Right cardiac atrium (tissue), 5 donors: ENCODE data around the gene ACSS1. TPM values are rescaled to one million over a fixed set of nuclear protein-coding genes. Genes with fewer than 3 reads are reported as not detected.
A peak's percentile ranks its signal among the peaks of the same experiment; 100 is the strongest.

Experiments
- ATAC-seq, 2 donors: fragments of 200-7000 bp; cut with Tn5 transposase; one replicate each; pipeline versions ENCODE4 v1.8.0 to v1.9.1; 2020; ENCODE audit warnings: moderate library complexity in 2 of 2, mild to moderate bottlenecking in 1 of 2
- DNase-seq, 3 donors: peaks; one replicate each; pipeline ENCODE4 v3.0.0-alpha.2; 2020
- H3K27ac ChIP-seq: one replicate; pipeline ENCODE4 v1.5.1; 2013; ENCODE audit warnings: mild to moderate bottlenecking, low read length, control low read depth, moderate library complexity
- H3K27me3 ChIP-seq: one replicate; pipeline ENCODE4 v1.6.1; 2013; ENCODE audit not compliant: control insufficient read depth, insufficient read depth
- H3K4me1 ChIP-seq: one replicate; pipeline ENCODE4 v1.6.1; 2013; ENCODE audit warnings: low read length; ENCODE audit not compliant: control insufficient read depth, insufficient read depth
- H3K4me3 ChIP-seq: one replicate; pipeline ENCODE4 v1.5.1; 2013; ENCODE audit warnings: low read length, control low read depth
- H3K9me3 ChIP-seq: one replicate; pipeline ENCODE4 v1.6.1; 2013; ENCODE audit warnings: low read length; ENCODE audit not compliant: control insufficient read depth
- WGBS: extraction: QIAGEN DNeasy Blood & Tissue Kit; methylation state at CpG from one replicate; pipeline ENCODE4 v1.1.7; 2013; 5-methylcytosine and 5-hydroxymethylcytosine counted together
- intact Hi-C, 4 donors: fragments of 100-400 bp; cut with DNase I; formaldehyde crosslinking; loops; one replicate each; pipeline versions ENCODE4 v1.11.0 to v1.14.0; 2022 to 2023
- polyA plus RNA-seq: library from polyadenylated mRNA; stranded (reverse); fragments of 200-250 nt; gene quantifications from one replicate; pipeline ENCODE4 v1.2.3, GENCODE V29; 2013
- total RNA-seq, 4 donors: library from RNA; stranded (reverse); fragmentation: NEBNext Ultra II Directional; extraction: Animal tissue kit (Norgen Biotek cat#: 25700); gene quantifications; one replicate each; pipeline ENCODE4 v1.2.1, GENCODE V29; 2021
- donor health status: healthy with polysubstance abuse.
- donor health status: DM: no; HTN: yes; CAD: no.
- donor health status: DM: no; HTN: no; CAD: no.
- donor health status: DM: no; HTN: yes; CAD: no; lungs with severe emphysema.
- donor health status: DM: yes; HTN: yes; CAD: no.

The ACSS1 gene
- total and polyA plus RNA-seq, 5 donors: 14.8 to 61.8 (median 32.5) TPM

DNA sequence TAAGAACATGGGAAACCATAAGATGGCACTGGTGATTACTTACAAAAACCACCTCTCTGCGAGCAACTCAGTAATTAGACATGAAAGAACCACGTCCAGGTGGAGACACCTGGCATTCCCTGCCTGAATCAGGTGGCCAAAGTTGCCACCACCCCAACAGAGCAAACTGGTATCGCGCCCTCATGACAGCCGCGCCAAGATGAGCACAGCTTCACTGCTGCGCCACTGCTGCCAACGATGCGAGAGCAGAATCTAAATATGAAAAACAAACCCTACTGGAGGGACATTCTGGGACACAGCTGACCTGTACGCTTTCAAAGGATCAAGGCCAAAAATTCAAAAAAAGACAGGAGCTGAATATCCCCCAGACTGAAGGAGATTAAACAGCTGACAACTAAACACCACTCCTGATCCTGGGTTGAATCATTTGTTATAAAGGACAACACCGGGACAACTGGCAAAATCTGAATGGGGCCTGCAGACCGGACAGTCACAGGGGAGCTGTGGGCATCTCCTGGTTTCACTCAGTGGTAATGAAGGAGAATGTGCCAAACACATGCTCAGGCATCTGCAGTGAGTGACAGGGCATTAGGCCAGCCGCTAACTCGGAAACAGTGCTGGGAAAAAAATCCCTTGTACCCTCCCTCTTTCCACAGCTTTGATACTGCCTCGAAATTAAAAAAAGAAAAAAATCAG lies 91.5 kb downstream of the ACSS1 start:
- Histone ChIP-seq H3K27me3 (no peaks in the 10 kb centered on the region), H3K27ac (no peak overlapping the region), H3K4me1 (no peaks in the 10 kb centered on the region), H3K9me3 (no peaks in the 10 kb centered on the region), H3K4me3 (no peak overlapping the region)
- WGBS: 93% methylated on average over 15 of the region's 15 CpGs
- intact Hi-C loops: no loop called here
- DNase-seq (peak in 1 of 3 donors; percentile 15), ATAC-seq (no peak)

GRCh38 chr20:24965065-24965919 lies 92.6 kb downstream of the ACSS1 start:
- intact Hi-C loops: no loop called here
- ATAC-seq: no peak
- Histone ChIP-seq H3K27me3 (no peaks in the 10 kb centered on the region), H3K27ac (no peak overlapping the region), H3K4me1 (no peaks in the 10 kb centered on the region), H3K9me3 (no peaks in the 10 kb centered on the region), H3K4me3 (no peak overlapping the region)
- peak in 1 of 3 donors; percentile 23 for DNase-seq
- 92% methylated on average over 7 of the region's 7 CpGs for WGBS

DNA sequence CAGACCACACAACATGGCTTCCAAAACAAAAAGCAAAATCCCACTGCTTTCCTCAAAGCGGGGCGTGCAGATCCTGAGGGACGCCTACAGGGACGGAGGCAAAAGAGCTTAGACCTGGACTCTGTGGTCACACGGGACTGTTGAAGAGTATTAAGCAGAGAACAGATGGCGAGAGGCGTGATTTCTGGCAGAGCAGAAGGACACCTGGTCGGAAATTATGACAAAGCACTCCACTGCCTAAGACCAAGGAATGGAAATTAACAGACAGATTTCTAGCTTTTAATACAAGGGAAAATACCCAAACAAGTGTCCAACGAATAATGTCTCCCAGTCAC lies 93.5 kb downstream of the ACSS1 start:
- H3K9me3 ChIP-seq: no peaks in the 10 kb centered on the region
- intact Hi-C loops: no loop called here
- WGBS: 87% methylated on average over 9 of the region's 9 CpGs
- no peak for ATAC-seq
- no peak overlapping the region for H3K27ac ChIP-seq
- H3K4me3 ChIP-seq: no peak overlapping the region
- no peaks in the 10 kb centered on the region for H3K4me1 ChIP-seq
- no peaks in the 10 kb centered on the region for H3K27me3 ChIP-seq
- DNase-seq: no peak

- ATAC-seq (no peak), DNase-seq (peak in 1 of 3 donors; percentile 18)
- no peak overlapping the region for H3K4me3 ChIP-seq
- 96% methylated on average over 21 of the region's 21 CpGs for WGBS
- intact Hi-C loops: no loop called here
- H3K27me3 ChIP-seq: no peaks in the 10 kb centered on the region
- H3K9me3 ChIP-seq: no peaks in the 10 kb centered on the region
- no peaks in the 10 kb centered on the region for H3K4me1 ChIP-seq
- H3K27ac ChIP-seq: no peak overlapping the region
Observed at GRCh38 chr20:24963672-24964505, 94.0 kb downstream of the ACSS1 start.

DNA sequence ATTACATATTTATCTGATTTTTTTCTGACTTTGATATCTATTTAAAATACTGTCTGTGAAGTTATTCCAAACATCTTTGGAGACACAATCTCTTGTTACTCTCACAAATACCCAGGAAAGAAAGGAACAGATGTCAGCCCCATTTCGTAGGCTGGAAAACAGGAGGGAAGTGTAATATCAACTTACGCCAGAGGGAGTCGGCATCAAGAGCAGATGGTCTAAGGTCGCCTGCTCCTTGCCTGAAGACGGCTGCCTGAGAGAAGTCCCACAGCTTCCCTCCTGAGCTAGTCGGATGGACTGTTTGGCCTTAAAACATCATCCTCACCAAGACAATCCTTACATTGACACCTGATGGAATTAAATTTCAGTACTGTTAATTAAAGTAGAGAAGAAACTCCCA lies 95.4 kb downstream of the ACSS1 start:
- intact Hi-C loops: no loop called here
- Histone ChIP-seq H3K27me3 (no peaks in the 10 kb centered on the region), H3K4me1 (no peaks in the 10 kb centered on the region), H3K4me3 (no peak overlapping the region), H3K27ac (no peak overlapping the region), H3K9me3 (no peaks in the 10 kb centered on the region)
- ATAC-seq (no peak), DNase-seq (no peak)
- WGBS: 87% methylated on average over 6 of the region's 6 CpGs

DNA sequence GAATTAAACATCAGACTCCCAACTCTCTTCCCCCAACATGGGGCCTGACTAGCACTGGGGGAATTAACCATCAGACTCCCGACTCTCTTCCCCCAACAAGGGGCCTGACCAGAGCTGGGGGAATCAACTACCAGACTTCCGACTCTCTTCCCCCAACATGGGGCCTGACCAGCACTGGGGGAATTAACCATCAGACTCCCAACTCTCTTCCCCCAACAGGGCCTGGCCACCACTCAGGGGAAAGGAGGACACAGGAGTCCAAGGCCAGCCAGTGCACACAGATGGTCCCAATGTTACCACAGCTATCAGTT lies 95.8 kb downstream of the ACSS1 start:
- intact Hi-C loops: no loop called here
- H3K27ac ChIP-seq: no peak overlapping the region
- ATAC-seq: no peak
- no peak for DNase-seq
- WGBS: 96% methylated on average over 2 of the region's 2 CpGs
- H3K27me3 ChIP-seq: no peaks in the 10 kb centered on the region
- no peak overlapping the region for H3K4me3 ChIP-seq
- H3K9me3 ChIP-seq: no peaks in the 10 kb centered on the region
- H3K4me1 ChIP-seq: no peaks in the 10 kb centered on the region

- intact Hi-C loops: no loop called here
- DNase-seq: no peak
- WGBS: 90% methylated on average over 20 of the region's 20 CpGs
- Histone ChIP-seq H3K4me1 (no peaks in the 10 kb centered on the region), H3K9me3 (no peaks in the 10 kb centered on the region), H3K27me3 (no peaks in the 10 kb centered on the region), H3K4me3 (no peak overlapping the region), H3K27ac (no peak overlapping the region)
- no peak for ATAC-seq
Observed at GRCh38 chr20:24961384-24962181, 96.4 kb downstream of the ACSS1 start.

DNA sequence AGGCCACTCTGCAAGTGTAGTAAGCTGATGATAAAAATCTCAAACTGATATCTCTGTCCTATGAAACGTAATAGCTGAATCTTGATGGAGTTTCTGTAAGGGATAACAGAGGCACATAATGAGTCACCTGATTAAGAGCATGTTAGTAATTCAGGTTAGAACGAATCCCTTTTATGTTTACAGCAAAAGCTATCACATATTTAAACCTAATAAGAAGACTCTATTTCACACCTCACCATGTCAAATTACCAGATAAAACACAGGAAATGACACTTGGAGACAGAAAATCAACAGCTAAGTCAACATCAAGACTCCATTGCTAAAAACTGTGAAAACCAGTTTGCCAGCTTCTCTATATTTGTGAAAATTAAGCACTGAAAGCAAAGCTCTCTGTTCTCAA lies 97.1 kb downstream of the ACSS1 start:
- Histone ChIP-seq H3K4me3 (no peak overlapping the region), H3K27ac (no peak overlapping the region), H3K9me3 (no peaks in the 10 kb centered on the region), H3K4me1 (no peaks in the 10 kb centered on the region), H3K27me3 (no peaks in the 10 kb centered on the region)
- intact Hi-C loops: no loop called here
- no peak for ATAC-seq
- DNase-seq: no peak
- 68% methylated on average over 2 of the region's 2 CpGs for WGBS

DNA sequence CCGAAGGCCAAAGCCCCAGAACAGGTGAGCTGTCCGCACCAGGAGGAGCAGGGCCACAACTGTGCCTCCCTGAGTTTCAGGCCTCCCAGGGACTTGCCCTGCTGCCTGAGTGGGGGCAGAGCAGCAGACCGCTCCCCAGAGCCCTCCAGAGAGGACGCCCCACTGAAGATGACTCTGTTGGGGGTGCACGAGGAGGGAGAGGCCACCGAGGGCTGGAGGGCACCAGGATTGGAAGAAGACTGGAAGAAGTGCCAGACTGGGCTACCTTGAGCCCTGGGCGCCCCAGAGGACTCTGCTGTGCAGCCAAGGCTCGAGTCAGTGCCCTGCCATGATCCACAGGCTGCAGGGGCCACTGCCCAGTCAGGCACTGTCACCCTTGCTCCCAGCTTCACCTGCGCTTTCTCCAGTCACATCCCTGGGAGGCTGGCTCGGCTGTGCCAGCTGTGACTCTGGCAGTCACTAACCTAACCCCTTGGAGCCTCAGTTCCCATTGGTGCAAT lies 97.6 kb downstream of the ACSS1 start:
- 91% methylated on average over 10 of the region's 10 CpGs for WGBS
- peak in 1 of 3 donors; percentile 35 for DNase-seq
- H3K27ac ChIP-seq: no peak overlapping the region
- intact Hi-C loops: no loop called here
- no peak for ATAC-seq
- H3K27me3 ChIP-seq: no peaks in the 10 kb centered on the region
- no peak overlapping the region for H3K4me3 ChIP-seq
- H3K9me3 ChIP-seq: no peaks in the 10 kb centered on the region
- H3K4me1 ChIP-seq: no peaks in the 10 kb centered on the region

GRCh38 chr20:24959591-24960301 lies 98.2 kb downstream of the ACSS1 start:
- ATAC-seq (peak in 1 of 2 donors; percentile 19), DNase-seq (no peak)
- intact Hi-C loops: no loop called here
- Histone ChIP-seq H3K9me3 (no peaks in the 10 kb centered on the region), H3K4me3 (no peak overlapping the region), H3K27me3 (no peaks in the 10 kb centered on the region), H3K27ac (no peak overlapping the region), H3K4me1 (no peaks in the 10 kb centered on the region)
- WGBS: 75% methylated on average over 14 of the region's 14 CpGs
